Sigmoid colon (tissue), 4 donors: Measurements from ENCODE around the gene RBM25.

Experiments used
- EP300 ChIP-seq, 4 donors: sonication (generic); formaldehyde crosslinking; IDR thresholded peaks; one replicate each; pipeline ENCODE4 v1.6.1; 2017; ENCODE audit warnings: antibody characterized with exemption in 4 of 4
- POLR2A ChIP-seq, 2 donors: fragments of 450-650 bp; IDR thresholded peaks; one replicate each; pipeline ENCODE4 v1.6.1; 2016; ENCODE audit warnings: antibody characterized with exemption in 2 of 2, mild to moderate bottlenecking in 2 of 2, moderate library complexity in 2 of 2
- POLR2AphosphoS5 ChIP-seq, 4 donors: sonication (generic); formaldehyde crosslinking; IDR thresholded peaks; one replicate each; pipeline ENCODE4 v1.6.1; 2017; ENCODE audit warnings: antibody characterized with exemption in 4 of 4
- TF ChIP-seq, protein P1 (sequence below), 4 experiments: fragments of 450-650 bp in 3 of 4; fragments of 200-600 bp in 1 of 4; IDR thresholded peaks; one replicate each; pipeline ENCODE4 v1.5.1; 2016 to 2019; ENCODE audit warnings: antibody characterized with exemption in 4 of 4, mild to moderate bottlenecking in 3 of 4, moderate library complexity in 2 of 4

DNA sequence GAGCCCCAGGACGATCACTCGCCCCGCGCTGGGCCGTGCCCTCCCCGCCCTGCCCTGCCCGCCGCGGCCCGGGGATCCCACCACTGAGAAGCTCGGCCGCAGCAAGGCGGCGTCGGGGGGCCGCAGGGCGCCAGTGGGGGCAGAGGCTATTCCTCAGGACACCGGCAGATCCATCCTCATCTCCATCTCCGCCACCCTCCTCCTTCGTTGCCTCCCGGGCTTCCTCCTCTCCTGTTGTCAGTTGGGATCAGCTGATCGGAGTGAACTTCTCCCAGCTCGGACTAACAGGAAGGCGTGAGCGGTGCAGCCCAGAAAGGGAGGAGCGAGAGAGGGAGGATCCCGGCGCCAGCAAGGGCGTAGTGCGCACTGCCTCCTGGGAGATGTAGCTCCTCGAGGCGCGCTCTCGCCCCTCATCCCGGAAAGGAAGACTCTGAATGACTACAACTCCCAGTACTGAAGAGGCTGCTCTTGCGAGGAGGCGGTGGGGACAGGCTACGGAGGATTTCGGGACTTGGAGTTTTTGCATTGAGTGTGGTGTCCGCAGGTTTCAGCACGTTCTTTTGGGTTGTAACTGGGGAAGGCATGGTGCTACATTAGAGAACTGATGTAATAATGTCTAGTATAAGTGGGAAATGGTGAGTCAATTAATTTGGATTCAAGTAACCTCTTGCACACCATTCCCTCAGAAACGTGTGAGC lies 31.3 kb upstream of the RBM25 start, which contains the start of gene ZFYVE1:
- TF ChIP-seq, protein P1, sequence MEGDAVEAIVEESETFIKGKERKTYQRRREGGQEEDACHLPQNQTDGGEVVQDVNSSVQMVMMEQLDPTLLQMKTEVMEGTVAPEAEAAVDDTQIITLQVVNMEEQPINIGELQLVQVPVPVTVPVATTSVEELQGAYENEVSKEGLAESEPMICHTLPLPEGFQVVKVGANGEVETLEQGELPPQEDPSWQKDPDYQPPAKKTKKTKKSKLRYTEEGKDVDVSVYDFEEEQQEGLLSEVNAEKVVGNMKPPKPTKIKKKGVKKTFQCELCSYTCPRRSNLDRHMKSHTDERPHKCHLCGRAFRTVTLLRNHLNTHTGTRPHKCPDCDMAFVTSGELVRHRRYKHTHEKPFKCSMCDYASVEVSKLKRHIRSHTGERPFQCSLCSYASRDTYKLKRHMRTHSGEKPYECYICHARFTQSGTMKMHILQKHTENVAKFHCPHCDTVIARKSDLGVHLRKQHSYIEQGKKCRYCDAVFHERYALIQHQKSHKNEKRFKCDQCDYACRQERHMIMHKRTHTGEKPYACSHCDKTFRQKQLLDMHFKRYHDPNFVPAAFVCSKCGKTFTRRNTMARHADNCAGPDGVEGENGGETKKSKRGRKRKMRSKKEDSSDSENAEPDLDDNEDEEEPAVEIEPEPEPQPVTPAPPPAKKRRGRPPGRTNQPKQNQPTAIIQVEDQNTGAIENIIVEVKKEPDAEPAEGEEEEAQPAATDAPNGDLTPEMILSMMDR (IDR thresholded peaks at IDR 0.05), result no peak
- TF ChIP-seq POLR2AphosphoS5 (IDR thresholded peaks at IDR 0.05) (peak; percentile 88 to 96 (median 92)), POLR2A (IDR thresholded peaks at IDR 0.05) (peak; percentile 64 to 84), EP300 (IDR thresholded peaks at IDR 0.05) (no peak)
